SK-N-MC (cell line): Measurements from ENCODE around the gene ZMYND8.

Experiments used
- EZH2 ChIP-seq: fragments of 200-600 bp; sonication (generic); IDR thresholded peaks from one replicate; pipeline ENCODE4 v1.6.1; 2017; ENCODE audit warnings: antibody characterized with exemption
- POLR2AphosphoS5 ChIP-seq: IDR thresholded peaks from 2 replicates; pipeline ENCODE4 v1.6.1; 2012; ENCODE audit warnings: mild to moderate bottlenecking, low read depth, low read length, borderline replicate concordance

GRCh38 chr20:47273591-47274235 lies 82.8 kb downstream of the ZMYND8 start:
- no peak for TF ChIP-seq POLR2AphosphoS5
- no peak for TF ChIP-seq EZH2
